Middle frontal gyrus (tissue), 1 donor: ENCODE data around the gene ETS1.

Experiments
- DNase-seq: peaks from one replicate; pipeline ENCODE4 v3.0.0-alpha.2; 2015; ENCODE audit warnings: low spot score; ENCODE audit errors: extremely low spot score

The ETS1 gene

GRCh38 chr11:128546916-128547315 lies 40.4 kb downstream of the ETS1 start:
- no peak for DNase-seq

GRCh38 chr11:128544471-128545051 lies 42.8 kb downstream of the ETS1 start:
- DNase-seq: no peak

- no peak for DNase-seq
Measured at GRCh38 chr11:128540469-128540868, 46.9 kb downstream of the ETS1 start.

DNA sequence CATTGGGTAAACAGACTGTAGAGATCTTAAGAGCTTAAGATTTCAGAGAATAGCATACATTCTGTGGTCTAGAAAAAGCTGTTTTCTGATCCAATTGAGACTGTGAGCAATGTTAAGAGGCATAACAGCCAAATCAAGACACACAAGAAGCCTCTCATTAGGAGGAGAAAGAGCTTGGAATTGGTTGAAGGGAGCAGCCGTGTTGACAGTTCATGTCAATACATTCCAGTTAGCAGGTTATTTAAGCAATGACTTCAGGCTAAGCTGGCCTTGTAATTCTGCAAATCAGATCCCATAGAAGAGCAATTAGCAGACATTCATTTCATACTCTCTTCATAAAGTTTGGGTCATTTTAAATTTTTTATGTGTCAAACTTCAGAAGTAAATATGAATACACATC lies 50.9 kb downstream of the ETS1 start:
- DNase-seq: no peak

- no peak for DNase-seq
Measured at GRCh38 chr11:128535468-128536457, 51.6 kb downstream of the ETS1 start.

- no peak for DNase-seq
Measured at GRCh38 chr11:128533472-128533871, 53.9 kb downstream of the ETS1 start.

GRCh38 chr11:128532572-128533091 lies 54.7 kb downstream of the ETS1 start:
- no peak for DNase-seq

- DNase-seq: peak; percentile 63
Measured at GRCh38 chr11:128532016-128532571, 55.3 kb downstream of the ETS1 start.

- DNase-seq: no peak
Measured at GRCh38 chr11:128531588-128531987, 55.8 kb downstream of the ETS1 start.

GRCh38 chr11:128530118-128531074 lies 57.0 kb downstream of the ETS1 start:
- no peak for DNase-seq

DNA sequence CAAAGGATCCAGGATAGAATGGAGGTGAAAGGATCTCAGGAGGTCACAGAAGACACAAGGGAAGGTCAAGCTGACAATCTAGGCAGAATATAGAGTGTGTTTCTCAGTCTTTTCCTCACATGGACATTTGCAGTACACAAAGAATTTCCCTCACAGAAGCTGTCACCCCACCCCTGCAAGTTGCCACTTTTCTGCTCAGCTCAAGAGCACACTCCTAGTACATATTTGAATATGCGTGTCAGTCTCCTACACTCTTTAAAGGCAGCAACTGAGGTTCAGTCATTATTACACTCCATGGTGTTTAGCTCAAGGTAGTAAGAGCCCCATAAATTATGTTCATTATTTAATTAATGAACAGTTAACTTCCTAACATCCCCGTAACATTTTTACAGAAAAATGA lies 59.1 kb downstream of the ETS1 start:
- no peak for DNase-seq

DNA sequence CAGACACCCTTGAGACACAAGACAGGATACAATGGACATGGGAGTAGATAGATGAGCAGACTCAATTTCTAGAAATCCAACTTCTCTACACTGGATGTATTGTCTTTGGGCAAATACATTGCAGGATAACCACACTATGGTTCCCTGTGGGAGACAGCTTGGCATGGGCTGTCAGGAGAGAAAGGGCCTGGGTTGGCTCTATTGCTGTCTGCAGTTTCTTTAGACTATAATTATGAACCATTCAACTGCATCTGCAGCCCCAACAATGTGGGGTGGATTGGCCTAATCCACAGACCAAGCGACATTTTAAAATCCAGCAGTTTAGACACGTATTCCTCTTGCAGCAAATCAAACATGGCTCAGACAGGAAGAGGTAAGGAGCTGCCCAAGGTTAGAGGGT lies 60.3 kb downstream of the ETS1 start:
- no peak for DNase-seq

DNA sequence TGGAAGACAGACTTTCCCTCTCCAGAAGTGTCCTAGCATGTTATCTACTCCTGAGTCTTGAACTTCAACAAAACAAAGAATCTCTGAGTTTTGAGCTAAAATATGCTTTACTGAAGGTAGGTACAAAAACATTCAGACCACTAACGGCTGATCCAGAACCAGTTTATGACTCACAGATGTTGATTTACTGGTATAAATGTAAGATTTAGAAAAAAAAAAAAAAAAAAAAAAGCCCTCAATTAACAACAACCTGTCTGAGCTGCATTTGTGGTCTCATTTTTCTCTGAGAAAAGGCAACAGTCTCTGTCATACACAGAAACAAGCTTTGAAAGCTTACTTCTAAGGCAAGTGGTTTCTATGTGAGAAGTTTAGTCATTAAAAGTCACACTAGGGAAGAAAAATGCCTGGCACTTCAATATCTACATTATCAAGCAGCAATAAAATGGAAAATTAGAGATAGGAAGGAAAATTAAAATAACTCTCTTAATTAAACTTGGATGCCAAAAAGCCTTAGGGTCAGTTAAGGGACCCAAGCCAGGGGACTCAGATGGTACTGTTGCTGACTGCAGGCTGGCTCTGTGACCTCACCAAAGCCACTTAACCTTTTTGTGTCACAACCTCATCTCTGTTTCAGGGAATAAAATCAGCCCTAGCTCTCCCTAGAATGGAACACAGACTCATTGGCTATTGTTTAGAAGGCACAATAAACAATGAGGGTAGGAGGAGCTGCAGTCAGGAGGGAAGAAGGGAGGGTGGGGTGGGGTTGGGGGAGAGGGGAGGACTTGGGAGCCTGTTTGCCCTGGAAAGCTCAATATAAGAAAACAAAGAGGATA lies 61.7 kb downstream of the ETS1 start:
- peak; percentile 61 for DNase-seq

- no peak for DNase-seq
Measured at GRCh38 chr11:128524172-128524571, 63.2 kb downstream of the ETS1 start.

DNA sequence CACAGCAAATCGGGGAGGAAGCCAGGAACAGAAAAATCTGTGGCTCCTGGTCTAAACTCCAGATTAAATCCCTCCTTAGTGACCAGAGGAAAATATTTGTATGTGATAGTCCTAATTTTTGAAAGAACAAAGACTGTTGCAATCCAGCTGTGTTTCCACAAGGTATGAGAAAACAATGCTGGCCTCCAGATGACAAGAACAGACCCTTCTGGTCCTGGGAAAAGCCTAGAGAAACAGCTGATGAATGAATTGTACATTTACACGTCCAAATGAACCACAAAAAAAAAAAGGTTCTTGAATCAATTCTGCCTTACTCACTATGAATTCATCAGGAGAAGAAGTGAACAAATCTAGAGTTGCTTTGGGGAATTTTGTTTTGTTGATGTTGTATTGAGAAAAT lies 63.7 kb downstream of the ETS1 start:
- DNase-seq: no peak

- DNase-seq: no peak
Measured at GRCh38 chr11:128522943-128523518, 64.3 kb downstream of the ETS1 start.

DNA sequence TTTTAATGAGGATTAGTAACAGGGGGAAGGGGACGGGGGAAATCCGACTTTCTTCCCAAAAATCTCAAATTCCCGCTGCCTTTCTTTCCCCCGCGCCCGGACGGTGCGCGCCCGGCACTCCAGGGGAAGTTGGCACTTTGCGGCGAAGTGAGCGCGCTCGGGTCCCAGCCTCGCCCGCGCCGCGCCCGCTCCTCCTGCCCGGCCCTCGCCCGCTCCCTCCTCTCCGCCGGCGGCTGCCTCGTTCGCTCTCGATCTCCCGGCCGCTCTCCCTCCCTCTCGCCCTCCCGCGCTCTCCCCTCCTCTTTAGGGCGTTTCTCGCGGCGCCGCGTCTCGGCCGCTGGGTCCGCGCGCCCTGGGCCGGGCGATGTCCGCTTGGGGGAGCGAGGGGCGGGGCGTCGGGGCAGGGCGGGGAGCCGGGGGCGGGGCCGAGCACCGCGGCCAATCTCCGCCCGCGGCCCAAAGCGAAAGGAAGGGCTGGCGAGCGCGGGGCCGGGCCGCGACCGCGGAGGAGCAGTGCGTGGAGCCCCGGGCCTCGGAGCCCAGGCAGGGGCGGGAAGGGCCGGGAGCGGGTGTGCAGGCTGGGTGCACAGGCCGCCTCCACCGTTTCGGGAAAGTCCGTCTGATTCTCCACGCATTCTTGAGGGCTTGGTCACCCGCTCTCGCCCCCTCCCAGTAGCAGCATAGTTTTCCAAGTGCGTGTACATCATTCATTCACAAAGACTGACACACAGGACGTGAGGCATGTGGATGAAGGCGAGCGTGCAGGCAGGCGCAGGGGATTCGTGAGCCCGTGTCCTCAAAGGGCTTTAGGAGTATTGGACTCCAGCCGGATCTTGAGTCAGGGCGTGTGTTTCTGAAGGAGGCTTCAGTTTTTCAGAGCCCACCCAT lies 65.1 kb downstream of the ETS1 start:
- peak; percentile 83 for DNase-seq

DNA sequence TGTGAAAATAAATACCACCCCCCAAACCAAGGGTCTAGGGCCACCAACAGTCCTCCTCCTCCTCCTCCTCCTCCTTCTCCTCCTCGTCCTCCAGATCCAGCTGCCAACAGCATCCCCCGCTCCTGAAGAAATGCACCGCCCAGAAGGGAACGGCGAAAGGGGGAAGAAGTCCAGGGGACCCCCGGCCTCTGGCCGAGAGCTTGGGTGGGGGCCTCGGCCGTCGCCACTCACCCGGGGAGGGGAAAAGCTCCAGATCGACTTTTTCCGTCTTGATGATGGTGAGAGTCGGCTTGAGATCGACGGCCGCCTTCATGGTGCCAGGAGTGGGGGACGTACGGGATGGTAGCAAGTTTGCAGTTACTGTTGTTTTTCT lies 65.7 kb downstream of the ETS1 start:
- DNase-seq: no peak
